G401.6 (cell line): ENCODE results near the gene TPST1.

Source experiments
- FAIRE-seq: peaks from 2 replicates; lab custom pipeline; 2012; peaks lifted over from hg19 to GRCh38; lab: Jason Lieb, UNC

TPST1 gene

GRCh38 chr7:66239467-66239856, 34.3 kb downstream of the TPST1 start:
- FAIRE-seq: no peak

- no peak for FAIRE-seq
Observed at GRCh38 chr7:66245008-66245407, 39.9 kb downstream of the TPST1 start.

DNA sequence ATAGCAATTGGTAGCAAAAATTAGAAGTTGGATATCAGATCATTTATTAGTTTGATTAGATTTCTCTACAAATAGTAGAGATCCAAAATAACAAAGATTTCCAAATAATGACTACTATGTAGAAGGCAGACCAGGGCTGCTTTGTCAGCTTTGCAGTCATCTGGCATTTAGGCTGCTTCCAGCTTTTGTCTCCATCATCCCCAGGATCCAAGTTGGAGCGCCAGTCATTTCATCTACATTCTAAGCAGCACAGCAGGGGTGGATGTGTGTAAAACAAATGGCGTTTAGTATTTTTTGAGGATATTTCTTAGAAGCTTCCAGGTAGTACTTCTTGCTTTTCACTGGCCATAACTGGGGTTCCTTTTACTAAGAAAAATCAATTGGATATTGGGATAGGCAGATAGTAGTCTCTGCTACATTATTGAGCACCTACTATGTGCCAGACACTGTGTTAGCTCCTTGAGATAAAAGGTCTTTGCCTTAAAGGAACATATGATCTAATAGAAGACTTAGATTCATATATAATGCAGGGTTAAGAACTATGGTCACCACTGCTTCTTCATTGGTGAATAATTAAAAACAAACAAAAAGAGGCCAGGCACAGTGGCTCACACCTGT, 41.5 kb downstream of the TPST1 start:
- no peak for FAIRE-seq

GRCh38 chr7:66247380-66248078, 42.4 kb downstream of the TPST1 start:
- no peak for FAIRE-seq

DNA sequence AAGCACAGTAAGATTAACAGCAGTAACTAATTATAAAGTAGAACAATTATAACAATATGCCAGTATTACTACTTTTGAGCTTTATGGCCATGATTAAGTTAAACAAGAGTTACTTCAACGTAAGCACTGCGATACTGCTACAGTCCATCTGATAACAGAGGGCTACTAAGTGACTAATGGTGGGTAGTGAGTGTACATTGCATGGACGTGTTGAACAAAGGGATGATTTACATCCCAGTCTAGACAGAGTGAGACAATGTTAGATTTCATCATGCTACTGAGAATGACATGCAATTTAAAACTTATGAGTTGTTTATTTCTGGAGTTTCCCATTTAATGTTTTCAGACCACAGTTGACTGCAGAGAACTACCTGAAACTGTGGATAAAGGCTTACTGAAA, 45.6 kb downstream of the TPST1 start:
- no peak for FAIRE-seq

GRCh38 chr7:66255534-66256100, 50.5 kb downstream of the TPST1 start:
- FAIRE-seq: no peak

GRCh38 chr7:66256281-66256680, 51.1 kb downstream of the TPST1 start:
- no peak for FAIRE-seq

- FAIRE-seq: no peak
Observed at GRCh38 chr7:66257481-66257880, 52.3 kb downstream of the TPST1 start.

DNA sequence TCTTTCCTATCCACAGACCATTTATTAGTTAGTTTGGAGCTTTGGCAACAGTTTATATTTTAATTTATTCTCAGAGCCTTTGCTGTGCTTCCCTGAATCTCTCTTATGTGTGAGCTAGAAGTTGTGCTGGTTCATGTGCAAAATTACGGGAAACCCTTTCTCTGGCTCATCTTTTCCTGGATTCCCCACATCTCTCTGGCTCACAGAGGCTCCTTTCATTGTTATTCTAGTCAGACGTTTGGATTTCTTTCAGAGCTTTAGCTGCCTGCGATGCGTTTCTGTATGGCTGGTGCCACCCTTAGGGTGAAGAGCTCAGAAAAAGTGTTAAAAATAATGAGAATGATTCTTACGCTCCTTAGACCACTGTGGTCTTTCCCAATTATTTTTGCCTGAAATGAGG, 53.3 kb downstream of the TPST1 start:
- FAIRE-seq: no peak

- FAIRE-seq: no peak
Observed at GRCh38 chr7:66261941-66262340, 56.8 kb downstream of the TPST1 start.

DNA sequence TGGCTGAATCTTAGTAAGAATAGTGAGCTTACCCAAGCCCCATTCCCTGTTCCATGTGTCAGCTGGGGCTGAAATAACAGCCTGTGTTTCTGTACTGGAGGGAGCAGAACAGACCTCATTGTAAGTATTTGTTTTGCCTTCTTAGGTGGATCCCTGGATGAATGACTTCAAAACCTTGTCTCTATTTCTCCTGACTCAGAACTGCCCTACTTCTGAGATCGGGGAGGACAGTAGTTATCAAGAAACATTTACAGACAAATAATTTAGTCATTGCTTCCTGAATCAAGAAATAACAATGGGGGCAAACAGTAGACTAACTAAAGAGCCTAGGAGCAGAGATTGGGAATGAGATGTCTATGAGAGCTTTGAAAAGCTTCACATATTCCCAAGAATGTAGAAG, 58.8 kb downstream of the TPST1 start:
- no peak for FAIRE-seq

- no peak for FAIRE-seq
Observed at GRCh38 chr7:66265566-66265965, 60.4 kb downstream of the TPST1 start.

GRCh38 chr7:66267249-66267648, 62.1 kb downstream of the TPST1 start:
- FAIRE-seq: no peak

- FAIRE-seq: no peak
Observed at GRCh38 chr7:66269978-66270377, 64.8 kb downstream of the TPST1 start.

- no peak for FAIRE-seq
Observed at GRCh38 chr7:66272321-66272720, 67.2 kb downstream of the TPST1 start.

GRCh38 chr7:66276363-66276762, 71.2 kb downstream of the TPST1 start:
- peak; percentile 33 for FAIRE-seq

DNA sequence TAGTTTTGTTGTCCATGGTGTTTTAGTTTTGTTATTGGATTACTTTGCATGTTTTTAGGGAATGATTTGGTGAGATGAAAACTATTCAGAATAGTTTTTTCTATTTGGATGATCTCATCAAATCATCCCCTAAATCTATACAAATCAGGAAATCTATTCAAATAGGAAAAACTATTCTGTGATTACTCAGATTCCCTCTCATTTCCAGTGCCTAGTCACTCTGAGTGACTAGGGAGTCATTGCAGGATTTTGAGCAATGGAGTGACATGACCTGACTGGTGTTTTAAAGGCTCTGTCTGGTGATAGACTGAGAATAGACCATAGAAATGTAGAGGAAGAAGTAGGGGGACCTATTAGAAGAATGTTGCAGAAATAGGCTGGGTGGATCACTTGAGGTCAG, 72.4 kb downstream of the TPST1 start:
- no peak for FAIRE-seq

DNA sequence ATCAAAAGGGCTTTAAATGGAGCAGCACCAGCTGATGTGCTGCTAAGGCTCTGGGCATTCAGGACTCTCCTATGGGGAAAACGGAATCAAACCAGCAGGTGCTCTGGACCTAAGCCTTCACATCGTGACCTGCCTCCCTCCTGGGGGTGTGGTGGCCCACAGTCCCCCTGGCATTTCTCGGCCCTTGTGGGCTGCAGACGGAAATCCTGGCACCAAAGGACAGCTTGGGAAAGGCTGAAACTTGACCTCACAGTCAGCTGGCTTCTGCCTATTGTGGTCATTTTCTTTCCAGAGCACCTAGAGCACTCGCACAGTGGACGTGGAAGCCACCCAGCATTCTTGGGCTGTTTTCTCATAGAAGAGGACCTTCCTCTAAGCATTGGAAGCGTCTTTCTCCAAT, 74.8 kb downstream of the TPST1 start:
- FAIRE-seq: no peak

DNA sequence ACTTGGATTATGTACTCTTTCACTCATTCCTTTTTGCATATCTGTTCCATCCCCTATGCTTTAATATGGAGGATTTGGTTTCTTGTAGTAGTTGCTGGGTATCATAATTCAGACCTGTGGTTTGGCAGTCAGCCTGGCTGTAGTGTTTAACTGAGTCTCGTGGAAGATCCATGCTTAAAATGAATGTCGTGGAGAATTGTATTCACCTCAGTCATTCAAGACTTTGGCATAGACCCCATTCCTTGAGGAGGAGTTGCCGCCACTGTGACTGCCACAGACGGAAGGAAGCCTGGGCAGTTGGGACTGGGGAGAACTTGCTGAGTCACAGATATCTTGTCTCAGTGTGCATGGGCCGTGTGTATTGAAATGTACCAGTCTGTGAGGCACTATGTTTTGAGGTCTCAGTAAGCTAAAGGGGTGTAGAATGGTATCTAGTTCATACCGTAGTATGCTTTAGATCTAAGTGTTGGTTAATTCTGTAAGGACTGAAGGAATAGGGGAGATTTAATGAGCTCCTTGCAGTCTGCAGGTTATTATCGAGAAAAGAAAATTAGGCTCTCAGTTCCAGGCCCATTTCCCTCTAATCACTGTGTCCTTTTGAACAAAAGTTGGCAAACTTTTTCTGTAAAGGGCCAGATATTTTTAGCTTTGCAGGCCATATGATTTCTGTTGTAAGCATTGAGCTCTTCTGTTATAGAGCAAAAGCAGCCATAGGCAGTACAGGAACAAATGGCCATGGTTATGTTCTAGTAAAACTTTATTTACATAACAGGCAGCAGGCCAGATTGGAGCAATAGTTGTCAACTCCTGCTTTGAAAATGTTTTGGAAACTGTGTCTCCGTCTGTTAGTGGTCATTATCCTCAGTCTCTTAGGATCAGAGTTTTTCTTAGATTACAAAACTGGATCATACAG, 76.8 kb downstream of the TPST1 start:
- no peak for FAIRE-seq

DNA sequence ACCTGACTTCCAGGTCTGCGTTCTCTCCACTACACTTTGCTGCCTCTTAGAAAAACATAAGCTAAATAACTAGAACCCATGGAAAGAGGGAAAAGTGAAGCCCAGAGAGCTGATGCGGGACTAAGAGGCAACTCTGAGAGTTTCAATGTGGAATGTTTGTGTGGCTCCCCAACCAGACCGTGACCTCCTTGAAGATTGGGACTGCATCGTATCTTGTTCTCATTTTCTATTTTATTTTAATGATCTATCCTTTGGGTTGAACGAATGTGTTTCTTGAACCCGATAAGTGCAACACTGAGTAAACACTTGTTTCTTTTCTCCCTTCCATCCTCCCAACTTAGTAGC, 77.4 kb downstream of the TPST1 start:
- no peak for FAIRE-seq

DNA sequence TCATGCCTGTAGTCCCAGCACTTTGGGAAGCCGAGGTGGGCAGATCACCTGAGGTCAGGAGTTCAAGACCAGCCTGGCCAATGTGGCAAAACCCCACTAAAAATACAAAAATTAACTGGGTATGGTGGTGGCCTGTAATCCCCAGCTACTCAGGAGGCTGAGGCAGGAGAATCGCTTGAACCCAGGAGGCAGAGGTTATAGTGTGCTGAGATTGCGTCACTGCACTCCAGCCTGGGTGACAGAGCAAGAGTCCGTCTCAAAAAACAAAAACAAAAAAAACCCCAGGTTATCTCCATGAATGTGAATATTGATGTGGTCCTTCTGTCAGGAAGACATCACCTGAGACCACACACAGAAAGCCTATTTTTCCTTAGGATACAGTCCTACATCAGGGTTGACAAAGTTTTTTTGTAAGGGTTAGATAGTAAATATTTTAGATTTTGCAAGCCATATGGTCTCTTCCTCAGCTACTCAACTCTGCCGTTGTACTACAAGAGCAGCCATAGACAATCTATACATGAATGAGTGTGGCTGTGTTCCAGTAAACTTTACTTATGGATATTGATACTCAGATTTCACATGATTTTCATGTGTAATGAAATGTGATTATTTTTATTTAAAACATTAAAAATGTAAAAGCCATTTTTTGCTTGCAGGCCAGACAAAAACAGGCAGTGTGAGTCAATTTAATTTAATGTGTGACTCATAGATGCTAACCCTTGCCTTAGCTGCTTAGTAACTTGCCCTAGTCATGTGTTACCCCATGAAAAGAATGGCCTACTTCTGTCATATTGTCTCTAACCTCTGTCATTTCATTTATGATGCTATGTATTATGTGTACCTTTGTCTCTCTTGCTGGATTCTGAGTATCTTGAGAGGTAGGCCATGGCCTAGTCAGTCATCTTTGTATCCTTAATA, 78.1 kb downstream of the TPST1 start:
- FAIRE-seq: no peak

DNA sequence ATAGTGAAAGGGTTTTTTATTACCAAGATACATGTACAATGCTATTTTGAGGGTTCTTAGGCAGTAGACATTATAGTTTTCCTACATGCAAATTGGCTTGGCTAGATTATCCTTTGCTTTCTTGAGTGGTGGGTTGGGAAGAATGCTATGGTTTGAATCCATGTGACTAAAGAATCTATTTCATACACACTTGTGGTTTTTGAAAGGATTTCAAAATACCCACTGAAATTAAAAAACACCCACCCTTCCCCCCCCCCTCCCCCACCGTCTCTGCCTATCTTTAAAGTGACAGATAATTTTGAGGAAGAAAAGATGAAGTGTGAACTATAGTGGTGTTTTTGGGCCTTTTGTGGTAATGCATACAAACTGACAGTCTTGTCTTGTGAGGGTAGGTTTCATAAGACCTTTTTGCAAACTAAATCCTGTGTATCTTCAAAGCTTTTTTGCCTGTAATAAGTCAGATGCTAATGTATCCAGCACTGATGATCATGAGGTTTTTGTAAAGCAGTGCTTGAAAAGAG, 90.9 kb downstream of the TPST1 start:
- FAIRE-seq: no peak
